ENCODE data around the gene SLC30A4. TPM values are rescaled to one million over a fixed set of nuclear protein-coding genes. Genes with fewer than 3 reads are reported as not detected.

Gene SLC30A4, protein sequence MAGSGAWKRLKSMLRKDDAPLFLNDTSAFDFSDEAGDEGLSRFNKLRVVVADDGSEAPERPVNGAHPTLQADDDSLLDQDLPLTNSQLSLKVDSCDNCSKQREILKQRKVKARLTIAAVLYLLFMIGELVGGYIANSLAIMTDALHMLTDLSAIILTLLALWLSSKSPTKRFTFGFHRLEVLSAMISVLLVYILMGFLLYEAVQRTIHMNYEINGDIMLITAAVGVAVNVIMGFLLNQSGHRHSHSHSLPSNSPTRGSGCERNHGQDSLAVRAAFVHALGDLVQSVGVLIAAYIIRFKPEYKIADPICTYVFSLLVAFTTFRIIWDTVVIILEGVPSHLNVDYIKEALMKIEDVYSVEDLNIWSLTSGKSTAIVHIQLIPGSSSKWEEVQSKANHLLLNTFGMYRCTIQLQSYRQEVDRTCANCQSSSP
- total RNA-seq = 10 to 100 TPM in 1 of 3 donors, 1 to 10 TPM in 2; 9.2 to 11.5 (median 9.5) TPM
- total RNA-seq (2013) = 11.4 TPM

DNA sequence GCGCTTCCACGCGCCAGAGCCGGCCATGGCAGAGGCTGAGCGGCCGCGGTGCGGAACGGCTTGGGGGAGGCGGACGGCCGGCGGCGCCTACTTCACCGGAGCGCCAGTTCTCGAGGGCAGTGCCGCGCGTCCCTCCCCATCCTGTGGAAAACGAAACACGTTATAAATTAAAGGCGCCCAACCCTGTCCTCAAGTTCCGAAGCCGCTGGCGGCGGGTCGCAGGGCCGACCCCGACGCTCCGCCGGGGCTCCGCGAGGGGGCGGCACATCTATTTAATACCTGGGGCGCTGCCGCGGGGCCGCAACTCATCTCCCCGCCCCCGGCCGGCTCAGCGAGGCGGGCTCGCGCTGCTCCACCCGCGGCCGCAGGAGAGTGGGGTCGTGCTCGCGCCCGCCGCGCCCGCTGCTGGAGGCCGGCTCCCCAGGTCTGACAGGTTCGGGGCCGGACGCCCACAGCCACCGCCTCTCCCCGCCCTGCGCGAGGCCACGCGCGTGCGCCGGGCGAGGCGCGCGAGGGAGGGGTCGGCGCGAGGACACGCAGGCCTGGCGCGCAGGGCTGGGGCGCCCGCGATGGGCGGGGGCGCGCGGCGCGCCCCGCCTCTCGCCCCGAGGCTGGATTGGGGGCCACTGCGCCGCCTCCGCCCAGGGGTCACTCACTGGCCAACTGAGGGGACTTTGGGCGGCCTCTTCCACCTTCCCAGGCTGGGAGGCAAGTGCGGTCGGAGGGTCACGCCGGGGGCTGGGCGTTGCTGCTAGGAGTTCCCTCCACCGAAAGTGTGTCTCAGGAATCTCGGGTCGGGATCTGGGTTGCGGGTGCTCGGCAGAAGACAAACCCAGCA lies at the start of gene SLC30A4:
Gene SLC30A4 (minus strand): TSS at position 428 of the 838 bp plus-strand sequence. CDS start 401 bp downstream, at position 27.
- no peaks in the 10 kb centered on the region for H3K27me3 ChIP-seq (ENCODE audit: control insufficient read depth, insufficient read depth, low read length)
- peaks cover 7% of the 10 kb centered on the region for H3K4me1 ChIP-seq (ENCODE audit: control insufficient read depth, insufficient read depth, low read length)
- H3K4me3 ChIP-seq (ENCODE audit: low read length) = peak within 1 kb of the TSS; percentile 75
- intact Hi-C loops (cut with micrococcal nuclease) = loop anchor here (1.0 kb wide), 1 partner anchor 92 kb away; no protein-coding TSS in a partner anchor
- ATAC-seq (peak; percentile 87 to 93 (median 90)), DNase-seq (peak; percentile 69 to 82)
- TF ChIP-seq, protein P1, sequence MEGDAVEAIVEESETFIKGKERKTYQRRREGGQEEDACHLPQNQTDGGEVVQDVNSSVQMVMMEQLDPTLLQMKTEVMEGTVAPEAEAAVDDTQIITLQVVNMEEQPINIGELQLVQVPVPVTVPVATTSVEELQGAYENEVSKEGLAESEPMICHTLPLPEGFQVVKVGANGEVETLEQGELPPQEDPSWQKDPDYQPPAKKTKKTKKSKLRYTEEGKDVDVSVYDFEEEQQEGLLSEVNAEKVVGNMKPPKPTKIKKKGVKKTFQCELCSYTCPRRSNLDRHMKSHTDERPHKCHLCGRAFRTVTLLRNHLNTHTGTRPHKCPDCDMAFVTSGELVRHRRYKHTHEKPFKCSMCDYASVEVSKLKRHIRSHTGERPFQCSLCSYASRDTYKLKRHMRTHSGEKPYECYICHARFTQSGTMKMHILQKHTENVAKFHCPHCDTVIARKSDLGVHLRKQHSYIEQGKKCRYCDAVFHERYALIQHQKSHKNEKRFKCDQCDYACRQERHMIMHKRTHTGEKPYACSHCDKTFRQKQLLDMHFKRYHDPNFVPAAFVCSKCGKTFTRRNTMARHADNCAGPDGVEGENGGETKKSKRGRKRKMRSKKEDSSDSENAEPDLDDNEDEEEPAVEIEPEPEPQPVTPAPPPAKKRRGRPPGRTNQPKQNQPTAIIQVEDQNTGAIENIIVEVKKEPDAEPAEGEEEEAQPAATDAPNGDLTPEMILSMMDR (IDR thresholded peaks at IDR 0.05) = peak; percentile 43
- H3K27me3 Mint-ChIP-seq (ENCODE audit: low read depth in 2 of 2) = no peaks in the 10 kb centered on the region
- no peaks in the 10 kb centered on the region for H3K36me3 Mint-ChIP-seq
- no peaks in the 10 kb centered on the region for H3K9me3 ChIP-seq (ENCODE audit: control insufficient read depth, insufficient read depth, low read length)
- H3K27ac ChIP-seq (ENCODE audit: low read length) = peak within 1 kb of the TSS; percentile 53
- H3K36me3 ChIP-seq (ENCODE audit: control insufficient read depth, insufficient read depth, low read length) = no peaks in the 10 kb centered on the region
- peaks cover 40 to 41% of the 10 kb centered on the region in 2 donors for H3K4me1 Mint-ChIP-seq
- peak within 1 kb of the TSS; percentile 96 for H3K4me3 Mint-ChIP-seq
- no peaks in the 10 kb centered on the region for H3K9me3 Mint-ChIP-seq
- under 1% methylated on average over 106 of the region's 106 CpGs for WGBS (ENCODE audit: insufficient coverage)
- H3K27ac Mint-ChIP-seq = peak within 1 kb of the TSS; percentile 84 to 90

DNA sequence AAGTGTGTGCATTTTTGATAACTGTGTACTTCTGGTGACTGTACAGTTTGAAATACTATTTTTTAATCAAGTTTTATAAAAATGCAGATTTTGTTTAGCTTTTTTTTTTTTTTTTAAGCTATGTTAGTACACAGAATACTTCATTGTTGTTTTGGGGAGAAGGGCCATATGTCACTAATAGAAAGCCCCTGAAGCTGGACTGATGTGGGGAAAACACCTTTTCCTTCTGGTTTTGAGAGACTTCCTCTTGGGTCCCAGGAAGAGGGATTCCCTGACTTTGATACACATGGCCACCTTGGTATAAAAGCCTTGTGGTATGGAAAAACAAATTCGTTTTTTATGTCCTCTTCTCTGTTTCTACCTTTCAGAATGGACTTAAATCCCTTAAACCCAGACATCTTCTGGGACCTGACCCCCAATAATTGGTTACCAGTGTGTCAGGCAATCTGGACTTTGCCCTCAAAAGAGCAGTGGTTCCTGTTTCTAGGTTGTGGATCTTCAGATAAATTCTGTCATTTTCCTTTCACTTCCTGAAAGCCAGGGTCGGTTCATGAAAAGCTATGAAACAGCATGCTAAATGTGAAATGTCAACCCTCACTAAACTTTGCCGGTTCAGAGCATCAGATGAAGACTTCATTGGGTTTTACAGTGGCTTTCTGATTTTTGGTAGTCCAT lies 33.5 kb upstream of the SLC30A4 start:
- ATAC-seq = no peak
- Mint-ChIP-seq H3K27me3 (ENCODE audit: low read depth in 2 of 2) (peaks cover 22 to 51% of the 10 kb centered on the region in 2 donors), H3K36me3 (no peaks in the 10 kb centered on the region), H3K4me3 (no peak overlapping the region), H3K9me3 (no peaks in the 10 kb centered on the region), H3K4me1 (no peaks in the 10 kb centered on the region), H3K27ac (no peak overlapping the region)
- 20% methylated on average over 3 of the region's 3 CpGs for WGBS (ENCODE audit: insufficient coverage)
- intact Hi-C loops (cut with micrococcal nuclease) = no loop called here
- Histone ChIP-seq H3K9me3 (ENCODE audit: control insufficient read depth, insufficient read depth, low read length) (no peaks in the 10 kb centered on the region), H3K27me3 (ENCODE audit: control insufficient read depth, insufficient read depth, low read length) (no peaks in the 10 kb centered on the region), H3K4me3 (ENCODE audit: low read length) (no peak overlapping the region), H3K27ac (ENCODE audit: low read length) (no peak overlapping the region), H3K4me1 (ENCODE audit: control insufficient read depth, insufficient read depth, low read length) (no peaks in the 10 kb centered on the region), H3K36me3 (ENCODE audit: control insufficient read depth, insufficient read depth, low read length) (no peaks in the 10 kb centered on the region)
- DNase-seq = no peak
- TF ChIP-seq, protein P1 (IDR thresholded peaks at IDR 0.05) = no peak

DNA sequence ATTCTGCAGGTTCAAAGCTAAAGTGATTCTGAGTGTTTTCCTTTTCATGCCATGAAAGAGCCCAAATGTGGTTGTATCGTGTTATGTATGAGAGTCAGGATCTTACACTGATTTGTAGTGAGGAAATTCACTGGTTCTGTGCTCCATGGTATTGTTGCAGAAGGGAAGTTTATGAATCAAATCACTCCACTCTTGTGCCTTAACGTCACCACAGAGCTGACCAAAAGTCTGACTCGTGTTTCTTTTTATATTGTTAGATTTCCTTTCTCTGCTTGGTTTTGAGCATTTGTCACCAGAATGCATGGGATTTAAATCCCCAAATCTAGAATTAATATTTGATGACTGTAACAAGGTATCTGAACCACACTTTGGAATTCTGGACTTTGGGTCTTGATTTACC lies 29.1 kb upstream of the SLC30A4 start:
- 33% methylated on average over 3 of the region's 3 CpGs for WGBS (ENCODE audit: insufficient coverage)
- no peaks in the 10 kb centered on the region for H3K36me3 ChIP-seq (ENCODE audit: control insufficient read depth, insufficient read depth, low read length)
- no peak overlapping the region for H3K4me3 Mint-ChIP-seq
- H3K27me3 ChIP-seq (ENCODE audit: control insufficient read depth, insufficient read depth, low read length) = no peaks in the 10 kb centered on the region
- no peaks in the 10 kb centered on the region for H3K9me3 Mint-ChIP-seq
- H3K4me1 Mint-ChIP-seq = no peaks in the 10 kb centered on the region
- no peak overlapping the region for H3K27ac Mint-ChIP-seq
- H3K4me1 ChIP-seq (ENCODE audit: control insufficient read depth, insufficient read depth, low read length) = no peaks in the 10 kb centered on the region
- intact Hi-C loops (cut with micrococcal nuclease) = no loop called here
- H3K4me3 ChIP-seq (ENCODE audit: low read length) = no peak overlapping the region
- no peaks in the 10 kb centered on the region for H3K9me3 ChIP-seq (ENCODE audit: control insufficient read depth, insufficient read depth, low read length)
- DNase-seq = no peak
- no peak overlapping the region for H3K27ac ChIP-seq (ENCODE audit: low read length)
- ATAC-seq = no peak
- H3K27me3 Mint-ChIP-seq (ENCODE audit: low read depth in 2 of 2) = peaks cover 24 to 53% of the 10 kb centered on the region in 2 donors
- no peaks in the 10 kb centered on the region for H3K36me3 Mint-ChIP-seq
- TF ChIP-seq, protein P1 (IDR thresholded peaks at IDR 0.05) = no peak
